Cardiac muscle cell (in vitro differentiated cells and primary cell): ENCODE data around the gene VSTM2L. TPM values are rescaled to one million over a fixed set of nuclear protein-coding genes. Genes with fewer than 3 reads are reported as not detected.

Source experiments
- DNase-seq, 2 donors: peaks; one replicate each; pipeline versions ENCODE4 v3.0.0 to v3.0.0-alpha.2; 2010 to 2017; ENCODE audit warnings: low read depth in 1 of 2, low spot score in 1 of 2
- H3K27ac ChIP-seq: fragments of 200-600 bp; sonication (generic); 2 replicates; pipeline ENCODE4 v1.5.1; 2016
- H3K27me3 ChIP-seq: fragments of 200-600 bp; sonication (generic); 2 replicates; pipeline ENCODE4 v1.6.0; 2016; ENCODE audit warnings: control low read depth
- H3K36me3 ChIP-seq: fragments of 200-600 bp; sonication (generic); 2 replicates; pipeline ENCODE4 v1.5.1; 2016; ENCODE audit warnings: control low read depth
- H3K4me1 ChIP-seq: fragments of 200-600 bp; sonication (generic); 2 replicates; pipeline ENCODE4 v1.8.1; 2017; ENCODE audit warnings: low read depth, mild to moderate bottlenecking, mixed run types
- H3K4me3 ChIP-seq: fragments of 200-600 bp; sonication (generic); 2 replicates; pipeline ENCODE4 v1.5.1; 2016; ENCODE audit warnings: mild to moderate bottlenecking
- H3K9me3 ChIP-seq: fragments of 200-600 bp; sonication (generic); 2 replicates; pipeline ENCODE4 v1.5.1; 2017; ENCODE audit warnings: low read depth, mild to moderate bottlenecking, control low read depth
- CTCF ChIP-seq: IDR thresholded peaks from 2 replicates; pipeline ENCODE4 v1.5.1; 2012; ENCODE audit warnings: low read depth, mild to moderate bottlenecking, low read length
- polyA plus RNA-seq: library from polyadenylated mRNA; unstranded; fragments of >200 nt; fragmentation: Nextera tagmentation; extraction: Ambion mirVana; gene quantifications from 2 replicates; pipeline ENCODE4 v1.2.1, GENCODE V29; 2016
- total RNA-seq: library from RNA; depleted of rRNA; stranded (reverse); fragments of >200 nt; gene quantifications from 2 replicates; pipeline ENCODE4 v1.2.3, GENCODE V29; 2016

VSTM2L gene
- total and polyA plus RNA-seq, 2 experiments from 2014 or later, result 83.4 to 321 TPM

GRCh38 chr20:37893566-37894241 lies 9.2 kb upstream of the VSTM2L start:
- Histone ChIP-seq H3K27me3 (no peaks in the 10 kb centered on the region), H3K9me3 (no peaks in the 10 kb centered on the region), H3K36me3 (no peaks in the 10 kb centered on the region), H3K4me1 (peaks cover 12% of the 10 kb centered on the region), H3K4me3 (no peak overlapping the region), H3K27ac (no peak overlapping the region)
- DNase-seq, result no peak
- no peak for TF ChIP-seq CTCF

- Histone ChIP-seq H3K9me3 (no peaks in the 10 kb centered on the region), H3K27ac (no peak overlapping the region), H3K27me3 (no peaks in the 10 kb centered on the region), H3K36me3 (no peaks in the 10 kb centered on the region), H3K4me1 (peaks cover 12% of the 10 kb centered on the region), H3K4me3 (no peak overlapping the region)
- DNase-seq, result no peak
- TF ChIP-seq CTCF, result no peak
These were observed 8.5 kb upstream of the VSTM2L start for GRCh38 chr20:37894454-37894853.

GRCh38 chr20:37895166-37895565 lies 7.8 kb upstream of the VSTM2L start:
- no peak overlapping the region for H3K4me3 ChIP-seq
- H3K9me3 ChIP-seq, result no peaks in the 10 kb centered on the region
- no peak overlapping the region for H3K27ac ChIP-seq
- no peaks in the 10 kb centered on the region for H3K36me3 ChIP-seq
- peaks cover 12% of the 10 kb centered on the region for H3K4me1 ChIP-seq
- no peak for TF ChIP-seq CTCF
- no peaks in the 10 kb centered on the region for H3K27me3 ChIP-seq
- no peak for DNase-seq

GRCh38 chr20:37896932-37897548 lies 5.9 kb upstream of the VSTM2L start:
- Histone ChIP-seq H3K27me3 (no peaks in the 10 kb centered on the region), H3K4me1 (peaks cover 12% of the 10 kb centered on the region)

More at GRCh38 chr20:37896932-37897548, 5.9 kb upstream of the VSTM2L start:
- no peak overlapping the region for H3K27ac ChIP-seq
- no peak overlapping the region for H3K4me3 ChIP-seq
- peak; percentile 52 for TF ChIP-seq CTCF
- H3K9me3 ChIP-seq, result no peaks in the 10 kb centered on the region
- H3K36me3 ChIP-seq, result no peaks in the 10 kb centered on the region
- peak; percentile 76 to 79 for DNase-seq
